NCI-H2196 (cell line): ENCODE measurements around the gene TBC1D12.

Experiments
- DNase-seq: peaks from one replicate; lab custom pipeline; 2025; ENCODE audit not compliant: unreplicated experiment; lab: John Stamatoyannopoulos, UW

TBC1D12 gene

DNA sequence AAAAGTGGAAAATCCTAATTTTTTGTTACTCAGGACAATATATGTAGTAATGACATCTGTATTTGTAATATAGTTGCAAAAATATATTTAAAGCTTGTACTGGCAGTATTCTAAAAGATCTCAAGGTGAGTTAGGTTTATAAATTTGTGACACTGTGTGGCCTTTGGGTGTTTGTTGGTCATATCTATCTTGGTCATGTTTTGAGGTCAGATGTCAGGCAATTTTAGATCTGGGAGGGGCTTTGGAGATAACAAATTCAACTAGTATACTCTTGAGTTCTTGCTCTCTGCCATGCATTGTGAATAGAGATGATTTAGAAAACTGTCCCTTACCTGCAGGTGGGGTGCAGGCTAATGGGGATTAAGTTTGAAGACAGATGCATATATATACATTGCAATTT lies 3.1 kb downstream of the TBC1D12 start:
- no peak for DNase-seq

DNA sequence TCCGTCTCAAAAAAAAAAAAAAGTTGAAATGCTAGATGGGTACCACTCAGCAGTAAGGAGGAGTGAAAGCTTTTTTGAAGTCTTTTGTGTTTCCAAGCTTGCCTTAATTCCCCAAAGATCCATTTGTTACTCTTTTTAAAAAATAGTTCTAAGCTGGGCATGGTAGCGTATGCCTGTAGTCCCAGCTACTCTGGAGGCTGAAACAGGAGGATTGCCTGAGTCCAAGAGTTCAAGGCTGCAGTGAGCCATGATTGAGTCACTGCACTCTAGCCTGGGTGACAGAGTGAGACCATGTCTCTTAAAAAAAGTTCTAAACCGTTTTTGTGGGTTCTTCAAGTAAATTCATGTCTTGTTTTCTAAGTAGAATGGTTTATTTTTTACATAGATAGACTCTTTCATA lies 5.3 kb downstream of the TBC1D12 start:
- DNase-seq: no peak

- DNase-seq: no peak
Observed at GRCh38 chr10:94409021-94409657, 6.8 kb downstream of the TBC1D12 start.

DNA sequence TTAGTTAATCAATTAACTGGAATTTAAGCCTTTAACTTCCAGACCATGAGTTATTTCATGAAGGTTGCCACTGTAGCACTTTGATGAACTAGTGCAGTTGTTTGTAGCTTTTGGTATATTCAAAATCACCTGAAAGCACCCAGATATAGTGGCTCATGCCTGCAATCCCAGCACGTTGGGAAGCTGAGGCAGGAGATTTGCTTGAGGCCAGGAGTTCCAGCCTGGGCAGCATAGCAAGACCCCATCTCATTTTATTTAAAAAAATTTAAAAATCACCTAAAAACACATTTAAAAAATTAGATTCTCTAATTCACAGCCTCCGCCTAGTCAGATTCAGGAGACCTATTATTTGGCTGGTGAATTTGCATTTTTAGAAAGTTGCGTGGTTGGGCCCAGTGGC lies 9.0 kb downstream of the TBC1D12 start:
- no peak for DNase-seq

GRCh38 chr10:94412449-94412848 lies 10.1 kb downstream of the TBC1D12 start:
- DNase-seq: no peak

DNA sequence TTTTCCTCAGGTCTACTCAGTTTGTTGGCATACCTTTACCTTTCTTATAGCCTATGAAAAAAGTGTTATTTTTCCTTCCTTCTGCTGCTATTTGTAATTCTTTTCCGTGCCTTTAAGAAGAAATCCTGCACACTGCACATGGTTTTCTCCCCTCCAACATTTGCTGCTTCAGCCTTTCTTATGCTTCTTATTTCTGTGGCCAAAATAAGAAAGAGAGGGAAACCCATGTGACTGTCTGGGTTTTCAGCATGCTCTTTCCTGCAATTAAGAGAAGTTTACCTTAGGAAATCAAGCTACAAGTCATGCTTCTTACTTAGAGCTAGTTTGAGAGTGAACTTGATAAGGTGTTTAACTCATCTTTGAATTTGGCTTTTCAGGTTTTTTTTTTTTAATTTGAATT lies 11.0 kb downstream of the TBC1D12 start:
- DNase-seq: no peak

DNA sequence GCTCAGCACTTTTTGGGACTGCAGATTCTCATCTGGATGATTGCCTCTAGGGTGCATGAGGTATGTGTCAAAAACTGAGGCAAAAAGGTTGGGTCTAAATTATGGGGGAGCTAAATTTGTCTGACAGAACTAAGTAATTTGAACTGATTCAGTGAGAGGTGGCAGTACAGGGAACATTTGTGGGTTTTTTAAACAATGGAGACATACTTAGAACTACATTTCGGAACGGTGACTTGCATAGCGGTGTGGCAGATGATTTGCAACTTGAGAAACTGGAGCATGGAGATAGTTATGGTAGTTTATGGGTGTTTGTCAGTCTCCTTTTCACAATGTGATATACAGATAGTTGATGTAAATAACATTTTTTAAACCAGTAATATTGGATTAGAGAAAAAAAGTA lies 14.6 kb downstream of the TBC1D12 start:
- DNase-seq: no peak

DNA sequence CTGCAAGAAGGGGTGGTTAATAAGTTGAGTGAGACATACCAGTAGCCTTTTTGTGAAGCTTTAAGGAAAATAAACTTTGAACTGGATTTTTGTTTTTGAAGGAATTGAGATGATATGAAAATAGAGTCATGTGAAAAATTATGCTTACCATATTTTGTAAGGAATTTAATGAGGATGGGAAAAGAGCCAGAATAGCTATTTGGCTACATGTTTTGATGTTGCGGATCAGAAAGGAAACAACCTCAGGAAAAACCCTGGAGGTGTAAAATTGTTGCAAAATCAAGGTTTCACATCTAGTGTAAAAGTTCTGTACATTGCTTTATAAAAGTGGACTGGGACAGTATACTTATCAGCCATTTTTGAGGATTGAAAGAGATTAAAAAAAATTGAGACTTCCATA lies 15.0 kb downstream of the TBC1D12 start:
- no peak for DNase-seq

DNA sequence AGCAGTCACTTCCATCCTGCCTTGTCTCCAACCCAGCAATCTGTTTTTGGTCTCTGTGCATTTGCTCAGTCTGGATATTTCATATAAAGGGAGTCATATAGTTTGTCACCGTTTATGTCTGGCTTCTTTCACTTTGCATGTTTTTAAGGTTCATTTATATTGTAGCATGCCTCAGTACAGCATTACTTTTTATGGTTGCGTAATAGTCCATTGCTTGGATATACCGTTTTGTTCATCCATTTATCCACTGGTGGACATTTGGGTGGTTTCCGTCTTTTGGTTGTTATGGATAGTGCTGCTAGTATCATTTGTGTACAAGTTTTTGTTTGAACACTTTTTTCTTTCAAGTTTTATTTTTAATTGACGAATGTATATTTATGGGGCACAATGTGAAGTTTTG lies 18.2 kb downstream of the TBC1D12 start:
- no peak for DNase-seq

DNA sequence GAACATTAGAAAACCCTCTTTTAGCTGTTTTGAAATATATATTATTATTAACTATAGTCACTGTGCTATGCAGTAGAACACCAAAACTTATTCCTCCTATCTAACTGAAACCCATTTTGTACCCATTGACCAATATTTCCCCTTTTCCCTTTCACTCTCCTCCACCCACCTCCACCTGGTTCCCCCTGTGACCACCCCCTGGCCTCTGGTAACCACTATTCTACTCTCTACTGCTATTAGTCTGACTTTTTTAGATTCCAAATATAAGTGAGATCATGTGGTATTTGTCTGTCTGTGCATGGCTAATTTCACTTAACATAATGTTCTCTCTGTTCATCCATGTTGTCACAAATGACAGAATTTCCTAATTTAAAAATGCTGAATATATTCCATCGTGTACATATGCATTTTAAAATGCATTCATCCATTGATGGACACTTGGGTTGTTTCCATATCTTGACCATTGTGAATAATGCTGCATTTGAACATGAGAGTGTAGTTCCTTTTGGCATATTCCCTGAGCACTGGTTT lies 18.7 kb downstream of the TBC1D12 start:
- DNase-seq: no peak

GRCh38 chr10:94423627-94424026 lies 21.3 kb downstream of the TBC1D12 start:
- no peak for DNase-seq

GRCh38 chr10:94424714-94425337 lies 22.5 kb downstream of the TBC1D12 start:
- DNase-seq: no peak

GRCh38 chr10:94425942-94426341 lies 23.6 kb downstream of the TBC1D12 start:
- DNase-seq: no peak

DNA sequence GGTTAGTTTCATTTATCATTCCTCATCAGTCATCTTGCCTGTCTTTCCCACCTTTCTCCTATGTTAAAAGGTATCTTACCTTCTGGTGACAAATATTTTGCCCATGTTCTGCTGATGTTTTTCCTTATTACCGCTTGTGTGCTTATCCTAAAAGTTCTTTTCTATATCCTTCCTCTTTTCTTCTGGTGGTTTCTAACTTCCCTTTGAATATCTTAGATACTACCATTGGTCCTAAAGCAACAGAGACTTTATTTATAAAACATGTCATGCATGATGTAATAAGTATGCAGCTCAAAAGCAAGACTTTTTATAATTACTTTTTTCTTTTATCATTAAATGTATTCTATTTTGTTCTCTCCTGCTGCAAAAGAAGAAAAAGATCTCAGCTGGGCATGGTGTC lies 24.8 kb downstream of the TBC1D12 start:
- no peak for DNase-seq

- DNase-seq: no peak
Observed at GRCh38 chr10:94428766-94429707, 26.7 kb downstream of the TBC1D12 start.

DNA sequence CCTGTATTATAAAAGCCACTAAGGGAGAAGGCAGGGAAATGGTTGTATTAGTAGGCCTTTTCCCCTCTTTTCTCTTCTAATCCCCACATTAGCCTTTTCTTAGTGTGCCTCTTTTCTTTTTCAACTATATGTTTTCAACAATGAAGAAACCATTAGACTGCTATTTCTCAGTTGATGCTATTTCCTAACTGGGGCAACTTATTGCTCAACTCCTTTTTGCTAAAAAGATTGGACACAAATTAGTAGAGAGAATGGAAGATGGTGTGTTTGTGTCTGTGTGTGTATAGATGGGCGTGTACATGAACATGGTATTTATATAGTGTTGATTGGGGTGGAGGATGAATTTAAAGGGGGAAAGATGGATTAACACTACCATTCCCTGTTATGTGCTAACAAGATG lies 28.4 kb downstream of the TBC1D12 start:
- DNase-seq: no peak

GRCh38 chr10:94432443-94432842 lies 30.1 kb downstream of the TBC1D12 start:
- no peak for DNase-seq

DNA sequence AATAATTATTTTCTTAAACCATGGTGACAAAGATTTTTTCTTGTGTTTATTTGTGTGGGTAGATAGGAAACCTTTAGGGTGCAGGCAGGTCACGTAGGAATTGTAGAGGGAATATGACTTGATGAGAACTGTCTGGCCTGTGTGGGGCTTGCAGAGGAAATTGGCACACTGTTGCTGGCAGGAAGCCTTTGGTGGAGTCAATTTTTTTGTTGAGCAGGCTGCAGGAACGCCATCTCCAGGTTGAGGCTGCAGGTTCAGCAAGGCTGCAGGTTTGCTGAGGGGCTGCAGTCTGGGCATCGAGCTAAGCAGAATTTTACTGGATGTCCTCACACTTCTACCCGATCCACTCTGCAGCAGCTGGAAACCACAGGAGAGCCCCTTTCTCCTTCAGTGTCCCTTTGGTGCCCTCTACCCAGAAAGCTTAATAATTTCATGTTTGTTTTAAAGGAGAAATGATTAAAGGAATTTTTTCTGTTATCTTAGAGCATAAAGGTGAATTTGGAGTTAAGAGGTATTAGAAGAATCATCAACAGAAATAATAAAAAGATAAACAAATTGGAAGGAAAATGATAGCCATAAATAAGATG lies 37.0 kb downstream of the TBC1D12 start:
- DNase-seq: no peak

GRCh38 chr10:94440096-94440495 lies 37.8 kb downstream of the TBC1D12 start:
- no peak for DNase-seq

DNA sequence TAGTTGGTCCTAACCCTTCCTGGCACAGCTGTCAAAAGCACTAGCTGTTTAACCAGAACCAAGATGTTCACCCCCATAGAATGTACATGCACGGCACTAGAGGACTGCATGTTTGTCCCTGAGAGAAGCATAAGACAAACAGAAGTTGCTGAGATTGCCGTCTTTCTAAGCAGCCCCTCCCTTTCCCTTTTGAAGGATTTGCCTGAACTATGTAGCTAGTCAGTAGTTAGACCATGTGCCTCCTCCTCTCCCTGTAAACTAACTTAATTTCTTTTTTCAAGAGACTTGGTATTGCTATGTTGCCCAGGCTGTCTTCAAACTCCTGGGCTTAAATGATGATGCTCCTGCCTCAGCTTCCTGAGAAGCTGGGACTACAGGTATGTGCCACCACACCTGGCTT lies 40.7 kb downstream of the TBC1D12 start:
- no peak for DNase-seq

DNA sequence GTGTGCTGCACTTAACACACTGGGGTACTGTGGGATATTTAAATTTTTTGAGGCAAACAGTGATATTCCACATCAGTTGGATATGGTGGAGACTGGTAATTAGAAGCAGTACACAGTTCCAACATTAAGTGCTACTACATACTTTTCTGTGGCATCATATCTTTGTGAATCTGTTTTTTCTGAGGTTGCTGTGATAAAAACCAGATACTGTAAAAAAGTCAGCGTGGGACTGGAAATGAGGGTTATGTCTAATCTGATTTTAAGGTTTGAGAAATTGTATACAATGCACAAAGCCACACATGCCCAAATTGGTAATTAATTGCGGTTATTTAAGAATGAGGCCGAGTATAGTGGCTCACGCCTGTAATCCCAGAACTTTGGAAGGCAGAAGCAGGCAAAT lies 41.2 kb downstream of the TBC1D12 start:
- DNase-seq: no peak
